ENCODE data around the gene KRTAP10-4.

Gene KRTAP10-4

GRCh38 chr21:44614961-44615391 lies 41.4 kb downstream of the KRTAP10-4 start:
- Histone ChIP-seq H3K36me3 (ENCODE audit: control insufficient read depth, insufficient read depth, low read length) (no peaks in the 10 kb centered on the region), H3K4me3 (replicated peaks; ENCODE audit: low read depth, low read length) (no peak overlapping the region), H3K27me3 (replicated peaks; ENCODE audit: control insufficient read depth, insufficient read depth, low read length) (no peaks in the 10 kb centered on the region)
- DNase-seq (ENCODE audit: extremely low read depth, insufficient read length) = no peak
- TF ChIP-seq CTCF (IDR thresholded peaks at IDR 0.05; ENCODE audit: insufficient read depth, low read length, poor library complexity, severe bottlenecking) = no peak

GRCh38 chr21:44615466-44615865 lies 41.9 kb downstream of the KRTAP10-4 start:
- Histone ChIP-seq H3K4me3 (replicated peaks; ENCODE audit: low read depth, low read length) (no peak overlapping the region), H3K36me3 (ENCODE audit: control insufficient read depth, insufficient read depth, low read length) (no peaks in the 10 kb centered on the region), H3K27me3 (replicated peaks; ENCODE audit: control insufficient read depth, insufficient read depth, low read length) (no peaks in the 10 kb centered on the region)
- TF ChIP-seq CTCF (IDR thresholded peaks at IDR 0.05; ENCODE audit: insufficient read depth, low read length, poor library complexity, severe bottlenecking) = no peak
- no peak for DNase-seq (ENCODE audit: extremely low read depth, insufficient read length)

- no peak for DNase-seq (ENCODE audit: extremely low read depth, insufficient read length)
- TF ChIP-seq CTCF (IDR thresholded peaks at IDR 0.05; ENCODE audit: insufficient read depth, low read length, poor library complexity, severe bottlenecking) = no peak
- no peaks in the 10 kb centered on the region for H3K27me3 ChIP-seq (replicated peaks; ENCODE audit: control insufficient read depth, insufficient read depth, low read length)
These were observed 42.5 kb downstream of the KRTAP10-4 start for GRCh38 chr21:44615911-44616590.

GRCh38 chr21:44616591-44616926 lies 43.0 kb downstream of the KRTAP10-4 start:
- Histone ChIP-seq H3K36me3 (ENCODE audit: control insufficient read depth, insufficient read depth, low read length) (no peaks in the 10 kb centered on the region), H3K4me3 (replicated peaks; ENCODE audit: low read depth, low read length) (no peak overlapping the region), H3K27me3 (replicated peaks; ENCODE audit: control insufficient read depth, insufficient read depth, low read length) (no peaks in the 10 kb centered on the region)
- TF ChIP-seq CTCF (IDR thresholded peaks at IDR 0.05; ENCODE audit: insufficient read depth, low read length, poor library complexity, severe bottlenecking) = no peak
- DNase-seq (ENCODE audit: extremely low read depth, insufficient read length) = no peak

More at GRCh38 chr21:44615911-44616590, 42.5 kb downstream of the KRTAP10-4 start:
- no peaks in the 10 kb centered on the region for H3K36me3 ChIP-seq (ENCODE audit: control insufficient read depth, insufficient read depth, low read length)
- H3K4me3 ChIP-seq (replicated peaks; ENCODE audit: low read depth, low read length) = no peak overlapping the region

GRCh38 chr21:44617071-44617501 lies 43.6 kb downstream of the KRTAP10-4 start:
- TF ChIP-seq CTCF (IDR thresholded peaks at IDR 0.05; ENCODE audit: insufficient read depth, low read length, poor library complexity, severe bottlenecking) = no peak
- Histone ChIP-seq H3K36me3 (ENCODE audit: control insufficient read depth, insufficient read depth, low read length) (no peaks in the 10 kb centered on the region), H3K4me3 (replicated peaks; ENCODE audit: low read depth, low read length) (no peak overlapping the region), H3K27me3 (replicated peaks; ENCODE audit: control insufficient read depth, insufficient read depth, low read length) (no peaks in the 10 kb centered on the region)
- DNase-seq (ENCODE audit: extremely low read depth, insufficient read length) = no peak

- no peak for DNase-seq (ENCODE audit: extremely low read depth, insufficient read length)
- Histone ChIP-seq H3K27me3 (replicated peaks; ENCODE audit: control insufficient read depth, insufficient read depth, low read length) (no peaks in the 10 kb centered on the region), H3K36me3 (ENCODE audit: control insufficient read depth, insufficient read depth, low read length) (no peaks in the 10 kb centered on the region), H3K4me3 (replicated peaks; ENCODE audit: low read depth, low read length) (no peak overlapping the region)
- TF ChIP-seq CTCF (IDR thresholded peaks at IDR 0.05; ENCODE audit: insufficient read depth, low read length, poor library complexity, severe bottlenecking) = peak; percentile 30
These were observed 45.0 kb downstream of the KRTAP10-4 start for GRCh38 chr21:44618504-44618903.
